Vagina (tissue), 2 donors: ENCODE measurements around the gene CC2D1A. TPM values are rescaled to one million over a fixed set of nuclear protein-coding genes. Genes with fewer than 3 reads are reported as not detected.

Source experiments
- DNase-seq, 2 donors: peaks; one replicate each; pipeline ENCODE4 v3.0.0-alpha.2; 2017; ENCODE audit errors: extremely low spot score in 2 of 2
- H3K27ac ChIP-seq: fragments of 200-600 bp; sonication (generic); one replicate; pipeline ENCODE4 v1.5.1; 2019
- H3K27me3 ChIP-seq: fragments of 200-600 bp; sonication (generic); one replicate; pipeline ENCODE4 v1.5.1; 2019
- H3K36me3 ChIP-seq, 2 donors: fragments of 200-600 bp; sonication (generic); one replicate each; pipeline ENCODE4 v1.5.1; 2017 to 2019
- H3K4me1 ChIP-seq: fragments of 200-600 bp; sonication (generic); one replicate; pipeline ENCODE4 v1.5.1; 2019
- H3K4me3 ChIP-seq, 2 donors: fragments of 200-600 bp; sonication (generic); 1 replicate in 1 of 2; 2 replicates in 1 of 2; pipeline ENCODE4 v1.5.1; 2016 to 2019
- H3K9me3 ChIP-seq: fragments of 200-600 bp; sonication (generic); one replicate; pipeline ENCODE4 v1.5.1; 2019
- CTCF ChIP-seq, 3 experiments: fragments of 450-650 bp in 2 of 3; fragments of 200-600 bp in 1 of 3; sonication (generic) in 1 of 3; IDR thresholded peaks; one replicate each; pipeline ENCODE4 v1.5.1; 2017 to 2019; ENCODE audit warnings: antibody characterized with exemption in 3 of 3, mild to moderate bottlenecking in 2 of 3, moderate library complexity in 2 of 3
- POLR2A ChIP-seq, 2 donors: fragments of 450-650 bp; IDR thresholded peaks; one replicate each; pipeline ENCODE4 v1.6.1; 2017; ENCODE audit warnings: antibody characterized with exemption in 2 of 2, mild to moderate bottlenecking in 2 of 2, moderate library complexity in 2 of 2
- POLR2AphosphoS5 ChIP-seq, 2 donors: sonication (generic); formaldehyde crosslinking; IDR thresholded peaks; one replicate each; pipeline ENCODE4 v1.9.0; 2017; ENCODE audit warnings: antibody characterized with exemption in 2 of 2, mild to moderate bottlenecking in 2 of 2, low read depth in 1 of 2; ENCODE audit not compliant: insufficient read depth in 1 of 2
- intact Hi-C: fragments of 100-400 bp; cut with DNase I; formaldehyde crosslinking; loops from one replicate; pipeline ENCODE4 v1.15.1; 2023
- total RNA-seq: library from RNA; depleted of rRNA; stranded (reverse); fragments of >200 nt; gene quantifications from one replicate; pipeline ENCODE4 v1.2.3, GENCODE V29; 2016

Gene CC2D1A
- total RNA-seq, 1 donor from 2014 or later, result 44.4 TPM

GRCh38 chr19:13872339-13872694 is 33.7 kb upstream of the CC2D1A start:
- Histone ChIP-seq H3K9me3 (no peaks in the 10 kb centered on the region), H3K4me3 (peak overlapping the region in 1 of 2 donors; percentile 50), H3K27me3 (no peaks in the 10 kb centered on the region), H3K4me1 (peaks cover 13% of the 10 kb centered on the region), H3K27ac (no peak overlapping the region), H3K36me3 (no peaks in the 10 kb centered on the region)
- no peak for TF ChIP-seq POLR2AphosphoS5 (IDR thresholded peaks at IDR 0.05; ENCODE audit: insufficient read depth in 1 of 2, low read depth in 1 of 2)
- no peak for TF ChIP-seq POLR2A (IDR thresholded peaks at IDR 0.05)
- no peak for DNase-seq
- intact Hi-C loops, result loop anchor here (10.0 kb wide), 1 partner anchor 278 kb away; no protein-coding TSS in a partner anchor

- intact Hi-C loops, result loop anchor here (10.0 kb wide), 1 partner anchor 278 kb away; no protein-coding TSS in a partner anchor
- Histone ChIP-seq H3K4me3 (peak overlapping the region; percentile 45 to 50), H3K36me3 (no peaks in the 10 kb centered on the region), H3K9me3 (no peaks in the 10 kb centered on the region), H3K27me3 (no peaks in the 10 kb centered on the region), H3K27ac (peak overlapping the region; percentile 23), H3K4me1 (peaks cover 13% of the 10 kb centered on the region)
- TF ChIP-seq POLR2A (IDR thresholded peaks at IDR 0.05), result no peak
- TF ChIP-seq POLR2AphosphoS5 (IDR thresholded peaks at IDR 0.05; ENCODE audit: insufficient read depth in 1 of 2, low read depth in 1 of 2), result no peak
- no peak for TF ChIP-seq CTCF (IDR thresholded peaks at IDR 0.05)
- no peak for DNase-seq
These were observed 33.2 kb upstream of the CC2D1A start for GRCh38 chr19:13872695-13873389.

- H3K27ac ChIP-seq, result no peak overlapping the region
- no peak overlapping the region for H3K4me3 ChIP-seq
- no peaks in the 10 kb centered on the region for H3K36me3 ChIP-seq
- no peaks in the 10 kb centered on the region for H3K27me3 ChIP-seq
- intact Hi-C loops, result loop anchor here (10.0 kb wide), 1 partner anchor 279 kb away; no protein-coding TSS in a partner anchor
- DNase-seq, result no peak
- H3K4me1 ChIP-seq, result peaks cover 13% of the 10 kb centered on the region
- TF ChIP-seq POLR2A (IDR thresholded peaks at IDR 0.05), result no peak
- no peak for TF ChIP-seq POLR2AphosphoS5 (IDR thresholded peaks at IDR 0.05; ENCODE audit: insufficient read depth in 1 of 2, low read depth in 1 of 2)
- TF ChIP-seq CTCF (IDR thresholded peaks at IDR 0.05), result no peak
- no peaks in the 10 kb centered on the region for H3K9me3 ChIP-seq
These were observed 32.0 kb upstream of the CC2D1A start for GRCh38 chr19:13873834-13874515.

- TF ChIP-seq CTCF (IDR thresholded peaks at IDR 0.05) (no peak), POLR2A (IDR thresholded peaks at IDR 0.05) (no peak), POLR2AphosphoS5 (IDR thresholded peaks at IDR 0.05; ENCODE audit: insufficient read depth in 1 of 2, low read depth in 1 of 2) (no peak)
- H3K36me3 ChIP-seq, result no peaks in the 10 kb centered on the region
- no peak for DNase-seq
- H3K27me3 ChIP-seq, result no peaks in the 10 kb centered on the region
- H3K27ac ChIP-seq, result no peak overlapping the region
- intact Hi-C loops, result loop anchor here (10.0 kb wide), 1 partner anchor 281 kb away; no protein-coding TSS in a partner anchor
- peaks cover 27% of the 10 kb centered on the region for H3K4me1 ChIP-seq
- H3K9me3 ChIP-seq, result no peaks in the 10 kb centered on the region
- no peak overlapping the region for H3K4me3 ChIP-seq
These were observed 30.2 kb upstream of the CC2D1A start for GRCh38 chr19:13875824-13876223.

GRCh38 chr19:13876834-13877233 is 29.2 kb upstream of the CC2D1A start, which contains the start of gene NANOS3:
TSS of gene NANOS3 (plus strand) at chr19:13877134. CDS start at chr19:13877249, 115 bp downstream.
- no peak within 1 kb of the TSS for H3K4me3 ChIP-seq
- no peak within 1 kb of the TSS for H3K27ac ChIP-seq
- intact Hi-C loops, result loop anchor here (10.0 kb wide), 1 partner anchor 282 kb away; no protein-coding TSS in a partner anchor
- no peaks in the 10 kb centered on the region for H3K9me3 ChIP-seq
- DNase-seq, result no peak
- H3K27me3 ChIP-seq, result no peaks in the 10 kb centered on the region
- no peaks in the 10 kb centered on the region for H3K36me3 ChIP-seq
- TF ChIP-seq POLR2AphosphoS5 (IDR thresholded peaks at IDR 0.05; ENCODE audit: insufficient read depth in 1 of 2, low read depth in 1 of 2), result no peak
- no peak for TF ChIP-seq CTCF (IDR thresholded peaks at IDR 0.05)
- no peak for TF ChIP-seq POLR2A (IDR thresholded peaks at IDR 0.05)
- H3K4me1 ChIP-seq, result peaks cover 37% of the 10 kb centered on the region
